Measurements from ENCODE around the gene RNASE13.
"Not testable (repeated sequence)": the region's sequence is repeated elsewhere in the genome, so short reads cannot be mapped to it uniquely, and the experiment has no call there.

DNA sequence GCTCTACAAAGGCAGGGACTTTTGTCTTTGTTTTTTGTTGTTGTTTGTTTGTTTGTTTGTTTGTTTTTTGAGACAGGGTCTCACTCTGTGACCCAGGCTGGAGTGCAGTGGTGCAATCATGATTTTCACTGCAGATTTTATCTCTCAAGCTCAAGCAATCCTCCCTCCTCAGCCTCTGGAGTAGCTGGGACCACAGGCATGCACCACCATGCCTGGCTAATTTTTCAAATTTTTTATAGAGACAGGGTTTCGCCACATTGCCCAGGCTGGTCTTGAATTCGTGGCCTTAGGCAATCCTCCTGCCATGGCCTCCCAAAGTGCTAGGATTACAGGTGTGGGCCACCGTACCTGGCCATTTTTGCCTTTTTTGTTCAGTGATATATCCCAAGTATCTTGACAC lies 6.3 kb upstream of the RNASE13 start:
- TF ChIP-seq CTCF (conservative IDR thresholded peaks at IDR 0.05; ENCODE audit: low read length); EZH2phosphoT487 (IDR thresholded peaks at IDR 0.05; ENCODE audit: borderline replicate concordance, low read depth, low read length): not testable (repeated sequence)
